HG03095 (cell line): Measurements from ENCODE around the gene DSP.

Experiments
- ATAC-seq: cut with Tn5 transposase; IDR thresholded peaks from one replicate; pipeline ENCODE4 v1.9.1; 2021; ENCODE audit warnings: moderate library complexity; ENCODE audit not compliant: unreplicated experiment

The DSP gene

DNA sequence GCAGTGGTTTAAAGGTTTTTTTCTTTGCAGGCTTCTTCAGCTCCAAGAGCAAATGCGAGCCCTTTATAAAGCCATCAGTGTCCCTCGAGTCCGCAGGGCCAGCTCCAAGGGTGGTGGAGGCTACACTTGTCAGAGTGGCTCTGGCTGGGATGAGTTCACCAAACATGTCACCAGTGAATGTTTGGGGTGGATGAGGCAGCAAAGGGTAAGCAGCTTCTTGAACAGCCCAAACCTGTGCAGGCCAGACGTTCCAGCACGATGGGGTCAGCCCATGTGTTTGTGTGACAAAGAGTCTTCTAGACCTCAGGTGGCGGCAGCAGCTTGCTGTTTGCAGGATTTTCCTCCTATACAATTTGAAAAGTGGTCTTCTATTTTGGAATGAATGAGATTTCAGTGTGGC is 17.7 kb downstream of the DSP start:
- no peak for ATAC-seq

GRCh38 chr6:7559651-7560385 is 18.3 kb downstream of the DSP start:
- no peak for ATAC-seq

GRCh38 chr6:7561153-7561964 is 19.9 kb downstream of the DSP start:
- no peak for ATAC-seq

GRCh38 chr6:7562769-7563168 is 21.3 kb downstream of the DSP start:
- no peak for ATAC-seq

DNA sequence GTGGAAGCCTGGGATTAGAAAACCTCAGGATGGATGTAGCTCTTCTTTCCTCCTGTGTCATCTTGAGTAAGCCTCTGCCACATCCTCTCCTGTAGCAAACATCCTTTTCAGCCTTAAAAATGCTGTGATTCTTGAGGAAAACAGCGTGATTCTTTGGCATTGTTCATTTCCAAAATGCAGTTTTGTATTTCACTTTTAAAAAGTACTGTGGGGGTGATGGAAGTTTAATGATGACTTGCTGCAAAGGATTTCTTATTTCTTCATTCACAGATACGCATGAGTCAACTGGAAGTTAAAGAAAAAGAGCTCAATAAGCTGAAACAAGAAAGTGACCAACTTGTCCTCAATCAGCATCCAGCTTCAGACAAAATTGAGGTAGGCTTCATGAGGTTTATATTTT is 24.6 kb downstream of the DSP start:
- no peak for ATAC-seq

DNA sequence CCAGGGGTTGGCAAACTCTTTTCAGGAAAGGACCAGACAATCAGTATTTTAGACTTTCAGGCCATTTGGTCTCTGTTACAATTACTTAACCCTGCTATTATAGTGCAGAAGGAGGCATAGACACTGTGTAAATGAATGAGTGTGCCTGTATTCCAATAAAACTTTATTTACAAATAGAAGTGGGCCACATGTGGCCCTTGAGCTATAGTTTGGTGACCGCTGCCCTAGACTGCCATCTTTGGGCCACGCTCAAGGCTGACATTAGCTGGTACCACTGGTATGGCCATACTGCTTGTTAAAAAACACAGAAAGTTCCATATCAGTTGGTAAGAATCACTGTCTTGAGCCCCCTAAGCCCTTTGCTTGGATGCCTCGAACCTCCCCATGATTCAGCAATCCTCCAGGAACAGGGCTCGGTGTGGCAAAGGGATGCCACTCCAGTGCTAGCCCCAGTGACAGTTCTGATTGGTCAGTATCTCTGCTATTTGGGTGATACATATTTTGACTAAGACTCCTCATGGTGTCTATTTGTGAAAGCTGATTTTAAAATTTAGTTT is 25.2 kb downstream of the DSP start:
- no peak for ATAC-seq

GRCh38 chr6:7568021-7568420 is 26.6 kb downstream of the DSP start:
- ATAC-seq = no peak

DNA sequence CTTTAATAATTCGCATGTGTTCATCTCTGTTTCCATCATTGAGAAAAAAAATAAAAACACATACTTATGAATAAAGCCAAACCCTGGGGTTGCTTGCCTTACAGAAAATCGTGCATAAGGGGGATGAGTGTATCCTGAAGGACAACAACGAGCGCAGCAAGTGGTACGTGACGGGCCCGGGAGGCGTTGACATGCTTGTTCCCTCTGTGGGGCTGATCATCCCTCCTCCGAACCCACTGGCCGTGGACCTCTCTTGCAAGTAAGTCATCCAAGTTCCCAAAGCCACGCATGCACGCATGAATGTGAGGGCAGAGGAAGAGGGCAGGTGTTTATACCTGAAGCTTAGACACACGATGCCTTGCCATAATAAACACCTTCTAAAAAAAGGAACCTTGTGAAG is 27.6 kb downstream of the DSP start:
- no peak for ATAC-seq

DNA sequence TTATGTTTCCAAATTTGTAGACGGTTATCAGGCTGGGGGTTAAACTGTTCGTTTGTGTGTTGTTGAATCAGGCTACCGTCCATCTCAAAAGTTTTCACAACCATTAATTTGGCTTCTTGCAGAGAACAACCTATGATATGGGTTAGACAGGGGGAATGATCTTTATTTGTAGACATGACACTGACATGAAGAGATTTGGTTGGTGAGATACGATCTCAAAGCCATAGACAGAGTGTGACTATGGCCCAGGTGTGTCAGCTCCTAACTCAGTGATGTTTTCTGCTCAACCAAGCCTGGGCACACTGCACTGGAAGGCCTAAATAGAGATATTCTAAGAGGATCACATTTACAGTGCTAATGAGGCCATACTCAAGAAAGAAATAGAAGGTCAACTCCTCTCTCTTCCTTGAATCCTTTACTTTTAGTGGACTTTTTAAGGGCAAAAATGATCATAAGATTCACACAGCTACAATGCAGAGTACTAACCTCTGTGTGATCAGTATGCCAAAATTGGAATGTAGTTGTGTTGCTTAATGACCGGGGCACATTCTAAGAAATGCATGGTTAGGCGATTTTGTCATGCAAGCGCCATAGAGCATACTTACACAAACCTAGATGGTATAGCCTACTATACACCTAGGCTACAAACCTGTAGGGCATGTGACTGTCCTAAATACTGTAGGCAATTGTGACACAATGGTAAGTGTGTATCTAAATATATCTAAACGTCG is 30.9 kb downstream of the DSP start:
- no peak for ATAC-seq

DNA sequence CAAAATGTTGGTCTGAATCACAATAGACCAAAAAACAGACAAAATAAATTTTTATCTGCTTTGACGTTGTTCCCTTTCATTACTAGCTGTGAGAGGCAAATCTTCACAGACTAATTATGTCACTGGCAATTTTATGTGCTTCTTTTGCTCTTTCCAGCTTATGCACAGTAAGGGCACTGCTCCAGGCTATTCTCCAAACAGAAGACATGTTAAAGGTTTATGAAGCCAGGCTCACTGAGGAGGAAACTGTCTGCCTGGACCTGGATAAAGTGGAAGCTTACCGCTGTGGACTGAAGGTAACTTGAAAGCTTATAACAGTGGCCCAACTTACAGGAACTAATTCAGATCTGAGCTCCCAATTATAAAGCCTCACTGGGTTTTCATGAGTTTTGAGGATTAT is 33.0 kb downstream of the DSP start:
- no peak for ATAC-seq

- no peak for ATAC-seq
Observed at GRCh38 chr6:7578516-7578915, 37.0 kb downstream of the DSP start.

DNA sequence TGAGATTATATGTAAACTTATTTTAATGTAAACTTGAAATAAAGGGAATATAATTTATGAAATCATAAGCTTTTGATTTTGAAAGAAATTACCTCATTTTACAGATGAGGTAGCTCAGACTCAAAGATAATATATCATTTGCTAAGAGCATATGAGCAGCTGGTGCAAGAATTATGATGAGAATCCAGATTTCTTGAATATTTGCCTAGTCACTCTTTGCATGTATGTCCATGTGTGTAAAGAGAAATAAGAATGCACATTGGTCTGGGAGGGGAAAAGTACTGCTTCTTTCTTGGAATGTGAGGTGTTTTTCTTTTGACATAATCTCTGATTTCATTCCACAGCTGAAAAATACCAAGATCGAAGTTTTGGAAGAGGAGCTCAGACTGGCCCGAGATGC is 37.5 kb downstream of the DSP start:
- ATAC-seq = no peak

DNA sequence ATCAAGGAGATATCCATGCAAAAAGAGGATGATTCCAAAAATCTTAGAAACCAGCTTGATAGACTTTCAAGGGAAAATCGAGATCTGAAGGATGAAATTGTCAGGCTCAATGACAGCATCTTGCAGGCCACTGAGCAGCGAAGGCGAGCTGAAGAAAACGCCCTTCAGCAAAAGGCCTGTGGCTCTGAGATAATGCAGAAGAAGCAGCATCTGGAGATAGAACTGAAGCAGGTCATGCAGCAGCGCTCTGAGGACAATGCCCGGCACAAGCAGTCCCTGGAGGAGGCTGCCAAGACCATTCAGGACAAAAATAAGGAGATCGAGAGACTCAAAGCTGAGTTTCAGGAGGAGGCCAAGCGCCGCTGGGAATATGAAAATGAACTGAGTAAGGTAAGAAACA is 38.4 kb downstream of the DSP start:
- no peak for ATAC-seq

- ATAC-seq = no peak
Observed at GRCh38 chr6:7580537-7580926, 39.1 kb downstream of the DSP start.

DNA sequence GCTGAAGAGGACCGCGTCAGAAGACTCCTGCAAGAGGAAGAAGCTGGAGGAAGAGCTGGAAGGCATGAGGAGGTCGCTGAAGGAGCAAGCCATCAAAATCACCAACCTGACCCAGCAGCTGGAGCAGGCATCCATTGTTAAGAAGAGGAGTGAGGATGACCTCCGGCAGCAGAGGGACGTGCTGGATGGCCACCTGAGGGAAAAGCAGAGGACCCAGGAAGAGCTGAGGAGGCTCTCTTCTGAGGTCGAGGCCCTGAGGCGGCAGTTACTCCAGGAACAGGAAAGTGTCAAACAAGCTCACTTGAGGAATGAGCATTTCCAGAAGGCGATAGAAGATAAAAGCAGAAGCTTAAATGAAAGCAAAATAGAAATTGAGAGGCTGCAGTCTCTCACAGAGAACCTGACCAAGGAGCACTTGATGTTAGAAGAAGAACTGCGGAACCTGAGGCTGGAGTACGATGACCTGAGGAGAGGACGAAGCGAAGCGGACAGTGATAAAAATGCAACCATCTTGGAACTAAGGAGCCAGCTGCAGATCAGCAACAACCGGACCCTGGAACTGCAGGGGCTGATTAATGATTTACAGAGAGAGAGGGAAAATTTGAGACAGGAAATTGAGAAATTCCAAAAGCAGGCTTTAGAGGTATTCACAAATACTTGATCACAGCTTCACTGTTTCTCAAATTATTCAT is 39.6 kb downstream of the DSP start:
- ATAC-seq = no peak

DNA sequence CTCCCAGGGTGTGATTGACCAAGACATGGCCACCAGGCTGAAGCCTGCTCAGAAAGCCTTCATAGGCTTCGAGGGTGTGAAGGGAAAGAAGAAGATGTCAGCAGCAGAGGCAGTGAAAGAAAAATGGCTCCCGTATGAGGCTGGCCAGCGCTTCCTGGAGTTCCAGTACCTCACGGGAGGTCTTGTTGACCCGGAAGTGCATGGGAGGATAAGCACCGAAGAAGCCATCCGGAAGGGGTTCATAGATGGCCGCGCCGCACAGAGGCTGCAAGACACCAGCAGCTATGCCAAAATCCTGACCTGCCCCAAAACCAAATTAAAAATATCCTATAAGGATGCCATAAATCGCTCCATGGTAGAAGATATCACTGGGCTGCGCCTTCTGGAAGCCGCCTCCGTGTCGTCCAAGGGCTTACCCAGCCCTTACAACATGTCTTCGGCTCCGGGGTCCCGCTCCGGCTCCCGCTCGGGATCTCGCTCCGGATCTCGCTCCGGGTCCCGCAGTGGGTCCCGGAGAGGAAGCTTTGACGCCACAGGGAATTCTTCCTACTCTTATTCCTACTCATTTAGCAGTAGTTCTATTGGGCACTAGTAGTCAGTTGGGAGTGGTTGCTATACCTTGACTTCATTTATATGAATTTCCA is 43.9 kb downstream of the DSP start:
- ATAC-seq = no peak

DNA sequence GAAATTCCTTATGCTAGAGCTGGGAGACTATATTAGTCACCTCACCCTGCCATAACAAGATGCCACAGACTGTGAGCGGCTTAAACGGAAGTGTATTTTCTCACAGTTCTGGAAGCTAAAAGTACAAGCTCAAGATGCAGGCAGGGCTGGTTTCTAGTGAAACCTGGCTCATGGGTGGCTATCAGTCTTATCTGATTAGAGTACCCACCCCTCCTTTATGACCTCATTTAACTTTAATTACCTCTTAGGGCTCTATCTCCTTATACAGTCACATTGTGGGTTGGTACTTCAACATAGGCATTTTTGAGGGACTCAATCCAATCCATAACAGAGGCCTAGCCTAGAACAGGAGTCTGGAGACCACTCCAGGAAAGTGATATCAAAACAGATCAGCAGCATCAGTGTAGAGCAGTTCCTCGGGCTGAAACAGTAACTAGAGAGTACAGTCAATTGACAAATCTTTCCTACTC is 46.2 kb downstream of the DSP start:
- ATAC-seq = no peak

- ATAC-seq = no peak
Observed at GRCh38 chr6:7588506-7588905, 47.0 kb downstream of the DSP start.

DNA sequence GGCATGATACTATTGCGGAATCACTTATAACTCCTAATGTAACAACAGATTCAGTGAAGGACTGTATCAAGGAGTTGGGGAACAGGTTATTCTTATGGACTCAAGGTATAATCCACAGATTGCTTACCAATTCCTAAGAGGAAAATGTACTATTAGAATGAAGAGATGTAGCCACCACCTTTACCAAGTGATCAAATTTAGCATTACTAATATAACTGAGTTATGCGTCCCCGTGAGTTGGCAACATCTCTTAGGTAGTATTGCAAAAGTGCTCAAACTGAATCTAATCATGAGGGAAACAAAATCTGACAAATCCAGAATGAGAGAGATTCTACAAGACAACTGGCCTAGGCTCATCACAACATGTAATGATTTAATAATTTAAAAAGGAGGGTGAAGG is 47.8 kb downstream of the DSP start:
- ATAC-seq = no peak
